B cell (primary cell): ENCODE data around the gene FBXO7. TPM values are rescaled to one million over a fixed set of nuclear protein-coding genes. Genes with fewer than 3 reads are reported as not detected.
"Not testable (repeated sequence)": the region's sequence is repeated elsewhere in the genome, so short reads cannot be mapped to it uniquely, and the experiment has no call there.

Experiments used
- ATAC-seq: fragments of 200-7000 bp; cut with Tn5 transposase; one replicate; pipeline ENCODE4 v1.10.0; 2021; ENCODE audit warnings: low read depth, mild to moderate bottlenecking, moderate number of reproducible peaks, moderate library complexity
- CTCF ChIA-PET: fragments of 350-600 bp; sonication (Branson Sonifier 250); formaldehyde crosslinking; loops from one replicate; lab custom pipeline; 2021; ENCODE audit warnings: antibody characterized with exemption, inconsistent platforms; lab: Charles Lee
- POLR2A ChIA-PET: fragments of 350-600 bp; sonication (Branson Sonifier 250); formaldehyde crosslinking; loops from one replicate; lab custom pipeline; 2021; ENCODE audit warnings: antibody characterized with exemption; lab: Charles Lee
- DNase-seq: peaks from one replicate; pipeline ENCODE4 v3.0.0; 2013
- H2AFZ ChIP-seq: 2 replicates; pipeline ENCODE4 v1.6.1; 2012; ENCODE audit warnings: mild to moderate bottlenecking, low read depth, low read length; ENCODE audit not compliant: insufficient read depth, poor library complexity, severe bottlenecking
- H3K27ac ChIP-seq, 2 donors: 1 replicate in 1 of 2; 2 replicates in 1 of 2; pipeline ENCODE4 v1.5.1; 2012 to 2013; ENCODE audit warnings: low read length in 2 of 2, mild to moderate bottlenecking in 2 of 2, moderate library complexity in 1 of 2
- H3K27me3 ChIP-seq, 4 experiments: fragments of 200-600 bp in 1 of 4; sonication (generic) in 1 of 4; replicated peaks in 1 of 4; 1 replicate in 2 of 4; 2 replicates in 2 of 4; pipeline versions ENCODE4 v1.6.1 to v1.7.0; 2013 to 2016; ENCODE audit warnings: low read length in 3 of 4, mild to moderate bottlenecking in 2 of 4, mixed read lengths in 1 of 4, moderate library complexity in 1 of 4; ENCODE audit not compliant: insufficient read depth in 4 of 4, control insufficient read depth in 3 of 4; ENCODE audit errors: control extremely low read depth in 1 of 4
- H3K36me3 ChIP-seq, 2 experiments: replicated peaks in 1 of 2; 1 replicate in 1 of 2; 2 replicates in 1 of 2; pipeline versions ENCODE4 v1.6.1 to v1.7.1; 2013; ENCODE audit warnings: low read length in 1 of 2; ENCODE audit not compliant: insufficient read depth in 2 of 2, control insufficient read depth in 1 of 2; ENCODE audit errors: control extremely low read depth in 1 of 2, extremely low read depth in 1 of 2
- H3K4me1 ChIP-seq, 2 donors: fragments of 200-600 bp in 1 of 2; sonication (generic) in 1 of 2; 1 replicate in 1 of 2; 2 replicates in 1 of 2; pipeline versions ENCODE4 v1.5.1 to v1.6.1; 2013 to 2017; ENCODE audit warnings: low read length in 2 of 2; ENCODE audit not compliant: control insufficient read depth in 2 of 2, insufficient read depth in 2 of 2
- H3K4me2 ChIP-seq: replicated peaks from 2 replicates; pipeline ENCODE3; 2012; ENCODE audit warnings: mild to moderate bottlenecking, low read depth, low read length; ENCODE audit not compliant: poor library complexity, severe bottlenecking
- H3K4me3 ChIP-seq, 5 experiments: fragments of 200-600 bp in 1 of 5; sonication (generic) in 1 of 5; 1 replicate in 3 of 5; 2 replicates in 2 of 5; pipeline versions ENCODE4 v1.5.1 to v1.7.0; 2011 to 2016; ENCODE audit warnings: low read length in 4 of 5, mild to moderate bottlenecking in 4 of 5, low read depth in 2 of 5, control low read depth in 1 of 5, moderate library complexity in 1 of 5; ENCODE audit not compliant: insufficient read depth in 1 of 5; ENCODE audit errors: control extremely low read depth in 1 of 5, extremely low read depth in 1 of 5
- H3K79me2 ChIP-seq: fragments of 200-600 bp; sonication (generic); one replicate; pipeline ENCODE4 v1.6.0; 2016; ENCODE audit warnings: low read length; ENCODE audit not compliant: control insufficient read depth, insufficient read depth
- H3K9ac ChIP-seq: fragments of 200-600 bp; sonication (generic); 2 replicates; pipeline ENCODE4 v1.6.1; 2017; ENCODE audit warnings: mild to moderate bottlenecking, low read length, moderate library complexity
- H3K9me3 ChIP-seq, 3 donors: one replicate each; pipeline versions ENCODE4 v1.6.1 to v1.7.1; 2013; ENCODE audit warnings: low read length in 2 of 3; ENCODE audit not compliant: control insufficient read depth in 2 of 3, insufficient read depth in 1 of 3; ENCODE audit errors: control extremely low read depth in 1 of 3
- H4K20me1 ChIP-seq: 2 replicates; pipeline ENCODE4 v1.6.0; 2012; ENCODE audit warnings: mild to moderate bottlenecking, low read length; ENCODE audit not compliant: insufficient read depth, control insufficient read depth, poor library complexity, severe bottlenecking
- H3K27ac Mint-ChIP-seq: one replicate; pipeline ENCODE4 v1.8.0; 2021; ENCODE audit warnings: mixed read lengths
- H3K27me3 Mint-ChIP-seq: one replicate; pipeline ENCODE4 v1.8.0; 2021; ENCODE audit warnings: mixed read lengths
- H3K4me1 Mint-ChIP-seq: one replicate; pipeline ENCODE4 v1.8.0; 2021; ENCODE audit warnings: mixed read lengths
- H3K4me3 Mint-ChIP-seq: one replicate; pipeline ENCODE4 v1.8.0; 2021; ENCODE audit warnings: mixed read lengths
- H3K9me3 Mint-ChIP-seq: one replicate; pipeline ENCODE4 v1.8.0; 2022; ENCODE audit warnings: mixed read lengths; ENCODE audit not compliant: insufficient read depth
- EZH2 ChIP-seq: IDR thresholded peaks from 2 replicates; pipeline ENCODE4 v1.6.1; 2012; ENCODE audit warnings: borderline replicate concordance, low read depth, mild to moderate bottlenecking, moderate library complexity, low read length; ENCODE audit not compliant: insufficient read depth, poor library complexity, severe bottlenecking
- WGBS: methylation state at CpG from one replicate; pipeline ENCODE4 v1.1.5; 2013; ENCODE audit warnings: missing lambda C conversion rate; ENCODE audit not compliant: insufficient coverage; 5-methylcytosine and 5-hydroxymethylcytosine counted together
- intact Hi-C: fragments of 100-400 bp; cut with micrococcal nuclease; formaldehyde crosslinking; loops from one replicate; pipeline ENCODE4 v1.10.0; 2022
- polyA plus RNA-seq: library from polyadenylated mRNA; depleted of rRNA; stranded (reverse); fragments of >200 nt; gene quantifications from 2 replicates; pipeline ENCODE4 v1.2.3, GENCODE V29; 2012
- total RNA-seq, 2 donors: library from RNA; stranded (reverse); fragments of 120-200 nt in 1 of 2; gene quantifications; 1 replicate in 1 of 2; 2 replicates in 1 of 2; pipeline versions ENCODE4 v1.2.3 to v1.2.4, GENCODE V29; 2013 to 2022
- TF ChIP-seq, protein P1 (sequence below): fragments of 200-600 bp; IDR thresholded peaks from one replicate; pipeline ENCODE4 v1.8.0; 2022; ENCODE audit warnings: antibody characterized with exemption, mild to moderate bottlenecking

The FBXO7 gene
- total and polyA plus RNA-seq, 2 donors (not counting 1 experiment from before 2014, with no cell fraction given) = 66.2 to 106 TPM

- Mint-ChIP-seq H3K4me1 (peaks cover 44% of the 10 kb centered on the region), H3K4me3 (peak overlapping the region; percentile 12), H3K27ac (peak overlapping the region; percentile 29)
- POLR2A ChIA-PET = interaction anchor here (0.6 kb wide), 1 partner anchor 646 kb away, joined by 4 read pairs; no protein-coding TSS in a partner anchor
- H3K9me3 Mint-ChIP-seq, H2AFZ ChIP-seq, H3K4me2 ChIP-seq, H3K27me3 ChIP-seq, DNase-seq, H3K9me3 ChIP-seq, H3K27ac ChIP-seq, H3K27me3 Mint-ChIP-seq, H3K9ac ChIP-seq, ATAC-seq, H3K4me3 ChIP-seq: not testable (repeated sequence)
- intact Hi-C loops = loop anchor here (10.0 kb wide), 3 partner anchors 814 to 1086 kb away; partner anchors contain the start of genes PISD and SFI1
- CTCF ChIA-PET = interaction anchor here (1.1 kb wide), 1 partner anchor 8 kb away, joined by 3 read pairs; no protein-coding TSS in a partner anchor
- peaks cover 0 to 17% of the 10 kb centered on the region in 2 experiments for H3K36me3 ChIP-seq
- peaks cover 99% of the 10 kb centered on the region for H3K79me2 ChIP-seq
- H4K20me1 ChIP-seq = peaks cover 64% of the 10 kb centered on the region
- H3K4me1 ChIP-seq = peaks cover 34 to 42% of the 10 kb centered on the region in 2 donors
- WGBS = 100% methylated on average over 1 of the region's 2 CpGs
These were observed 3.9 kb downstream of the FBXO7 start for GRCh38 chr22:32478552-32478951.

- H3K9me3 Mint-ChIP-seq = no peaks in the 10 kb centered on the region
- H3K9ac ChIP-seq = no peak overlapping the region
- H3K4me3 Mint-ChIP-seq = peak overlapping the region; percentile 12
- no peak overlapping the region for H2AFZ ChIP-seq
- H3K4me3 ChIP-seq = no peak overlapping the region
- H3K4me1 Mint-ChIP-seq = peaks cover 39% of the 10 kb centered on the region
- no peaks in the 10 kb centered on the region for H3K27me3 ChIP-seq
- no peak for DNase-seq
- TF ChIP-seq, protein P1, sequence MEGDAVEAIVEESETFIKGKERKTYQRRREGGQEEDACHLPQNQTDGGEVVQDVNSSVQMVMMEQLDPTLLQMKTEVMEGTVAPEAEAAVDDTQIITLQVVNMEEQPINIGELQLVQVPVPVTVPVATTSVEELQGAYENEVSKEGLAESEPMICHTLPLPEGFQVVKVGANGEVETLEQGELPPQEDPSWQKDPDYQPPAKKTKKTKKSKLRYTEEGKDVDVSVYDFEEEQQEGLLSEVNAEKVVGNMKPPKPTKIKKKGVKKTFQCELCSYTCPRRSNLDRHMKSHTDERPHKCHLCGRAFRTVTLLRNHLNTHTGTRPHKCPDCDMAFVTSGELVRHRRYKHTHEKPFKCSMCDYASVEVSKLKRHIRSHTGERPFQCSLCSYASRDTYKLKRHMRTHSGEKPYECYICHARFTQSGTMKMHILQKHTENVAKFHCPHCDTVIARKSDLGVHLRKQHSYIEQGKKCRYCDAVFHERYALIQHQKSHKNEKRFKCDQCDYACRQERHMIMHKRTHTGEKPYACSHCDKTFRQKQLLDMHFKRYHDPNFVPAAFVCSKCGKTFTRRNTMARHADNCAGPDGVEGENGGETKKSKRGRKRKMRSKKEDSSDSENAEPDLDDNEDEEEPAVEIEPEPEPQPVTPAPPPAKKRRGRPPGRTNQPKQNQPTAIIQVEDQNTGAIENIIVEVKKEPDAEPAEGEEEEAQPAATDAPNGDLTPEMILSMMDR = no peak
- TF ChIP-seq EZH2 = no peak
- peaks cover 30 to 38% of the 10 kb centered on the region in 2 donors for H3K4me1 ChIP-seq
- intact Hi-C loops = loop anchor here (10.0 kb wide), 3 partner anchors 814 to 1086 kb away; partner anchors contain the start of genes PISD and SFI1
- H3K36me3 ChIP-seq = peaks cover 2 to 21% of the 10 kb centered on the region in 2 experiments
- no CpG with 5 or more reads among the region's 3 CpGs for WGBS
- ChIA-PET CTCF (no interaction called here), POLR2A (no interaction called here)
- no peaks in the 10 kb centered on the region for H3K9me3 ChIP-seq
- no peaks in the 10 kb centered on the region for H3K27me3 Mint-ChIP-seq
- peak overlapping the region; percentile 29 for H3K27ac Mint-ChIP-seq
- no peak overlapping the region for H3K27ac ChIP-seq
- H4K20me1 ChIP-seq = peaks cover 68% of the 10 kb centered on the region
- no peak for ATAC-seq
- peaks cover 99% of the 10 kb centered on the region for H3K79me2 ChIP-seq
- H3K4me2 ChIP-seq = no peak overlapping the region
These were observed 4.4 kb downstream of the FBXO7 start for GRCh38 chr22:32478994-32479393.
